Thoracic aorta (tissue), 2 donors: ENCODE measurements around the gene TUT1. TPM values are rescaled to one million over a fixed set of nuclear protein-coding genes. Genes with fewer than 3 reads are reported as not detected.
"Not testable (repeated sequence)": the region's sequence is repeated elsewhere in the genome, so short reads cannot be mapped to it uniquely, and the experiment has no call there.

ENCODE experiments used
- ATAC-seq: fragments of 150-250 bp; one replicate; pipeline ENCODE4 v1.8.0; 2017; ENCODE audit warnings: low read depth; ENCODE audit not compliant: insufficient number of reproducible peaks, low FRiP score
- DNase-seq: peaks from one replicate; pipeline ENCODE4 v3.0.0-alpha.2; 2020; ENCODE audit warnings: low spot score
- H3K27ac ChIP-seq, 2 donors: fragments of 200-600 bp; sonication (generic); 1 replicate in 1 of 2; 2 replicates in 1 of 2; pipeline ENCODE4 v1.5.1; 2016; ENCODE audit warnings: mild to moderate bottlenecking in 2 of 2, moderate library complexity in 2 of 2
- H3K27me3 ChIP-seq: fragments of 200-600 bp; sonication (generic); replicated peaks from 2 replicates; pipeline ENCODE4 v1.6.0; 2016; ENCODE audit warnings: mild to moderate bottlenecking; ENCODE audit not compliant: insufficient read depth
- H3K36me3 ChIP-seq: fragments of 200-600 bp; sonication (generic); one replicate; pipeline ENCODE4 v1.5.1; 2016
- H3K4me1 ChIP-seq, 2 donors: fragments of 200-600 bp; sonication (generic); 1 replicate in 1 of 2; 2 replicates in 1 of 2; pipeline versions ENCODE4 v1.5.1 to v1.6.0; 2016; ENCODE audit warnings: low read depth in 2 of 2, mild to moderate bottlenecking in 1 of 2; ENCODE audit not compliant: control insufficient read depth in 1 of 2
- H3K4me3 ChIP-seq: fragments of 200-600 bp; sonication (generic); 2 replicates; pipeline ENCODE4 v1.5.1; 2016; ENCODE audit warnings: mild to moderate bottlenecking
- H3K9me3 ChIP-seq: fragments of 200-600 bp; sonication (generic); 2 replicates; pipeline ENCODE4 v1.5.1; 2016
- total RNA-seq, 2 donors: library from RNA; depleted of rRNA; stranded (reverse); fragments of >200 nt; gene quantifications; one replicate each; pipeline versions ENCODE4 v1.1.0 to v1.2.3, GENCODE V29; 2016
- TF ChIP-seq, protein P1 (sequence below): fragments of 200-600 bp; sonication (generic); IDR thresholded peaks from one replicate; pipeline ENCODE4 v1.5.1; 2019; ENCODE audit warnings: antibody characterized with exemption

TUT1 gene
- total RNA-seq, 2 donors from 2014 or later = 9.5 to 12.5 TPM

DNA sequence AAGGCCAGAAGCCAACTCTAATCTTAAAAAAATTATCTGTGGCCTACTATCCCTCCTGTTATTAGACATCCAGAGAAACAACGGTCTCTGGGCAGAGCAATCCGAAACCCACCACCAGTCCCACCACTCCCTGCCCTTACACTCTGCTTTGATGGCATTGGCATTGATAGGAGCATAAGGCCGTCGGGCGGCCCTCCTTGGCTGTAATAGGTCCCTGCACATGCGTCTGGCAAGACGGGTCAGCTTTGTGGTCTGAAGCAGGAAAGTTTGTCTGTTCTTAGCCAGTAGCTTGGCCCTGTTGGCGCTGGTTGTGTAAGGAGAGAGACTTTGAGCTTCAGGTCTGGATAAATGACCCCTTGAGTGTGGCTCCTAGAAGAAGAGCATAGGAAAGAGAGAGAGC lies 3.8 kb upstream of the TUT1 start:
- H3K36me3 ChIP-seq = peaks cover 50% of the 10 kb centered on the region
- H3K4me3 ChIP-seq = no peak overlapping the region
- ATAC-seq (no peak), DNase-seq (no peak)
- peaks cover 27 to 42% of the 10 kb centered on the region in 2 donors for H3K4me1 ChIP-seq
- TF ChIP-seq, protein P1, sequence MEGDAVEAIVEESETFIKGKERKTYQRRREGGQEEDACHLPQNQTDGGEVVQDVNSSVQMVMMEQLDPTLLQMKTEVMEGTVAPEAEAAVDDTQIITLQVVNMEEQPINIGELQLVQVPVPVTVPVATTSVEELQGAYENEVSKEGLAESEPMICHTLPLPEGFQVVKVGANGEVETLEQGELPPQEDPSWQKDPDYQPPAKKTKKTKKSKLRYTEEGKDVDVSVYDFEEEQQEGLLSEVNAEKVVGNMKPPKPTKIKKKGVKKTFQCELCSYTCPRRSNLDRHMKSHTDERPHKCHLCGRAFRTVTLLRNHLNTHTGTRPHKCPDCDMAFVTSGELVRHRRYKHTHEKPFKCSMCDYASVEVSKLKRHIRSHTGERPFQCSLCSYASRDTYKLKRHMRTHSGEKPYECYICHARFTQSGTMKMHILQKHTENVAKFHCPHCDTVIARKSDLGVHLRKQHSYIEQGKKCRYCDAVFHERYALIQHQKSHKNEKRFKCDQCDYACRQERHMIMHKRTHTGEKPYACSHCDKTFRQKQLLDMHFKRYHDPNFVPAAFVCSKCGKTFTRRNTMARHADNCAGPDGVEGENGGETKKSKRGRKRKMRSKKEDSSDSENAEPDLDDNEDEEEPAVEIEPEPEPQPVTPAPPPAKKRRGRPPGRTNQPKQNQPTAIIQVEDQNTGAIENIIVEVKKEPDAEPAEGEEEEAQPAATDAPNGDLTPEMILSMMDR = no peak
- H3K27ac ChIP-seq = no peak overlapping the region
- H3K9me3 ChIP-seq = no peaks in the 10 kb centered on the region
- no peaks in the 10 kb centered on the region for H3K27me3 ChIP-seq

- no peak for ATAC-seq
Observed at GRCh38 chr11:62593434-62594044, 2.2 kb upstream of the TUT1 start.

GRCh38 chr11:62592989-62593421 lies 1.7 kb upstream of the TUT1 start:
- DNase-seq = no peak
- H3K36me3 ChIP-seq = peaks cover 49% of the 10 kb centered on the region
- no peaks in the 10 kb centered on the region for H3K27me3 ChIP-seq
- ATAC-seq = no peak
- H3K4me3 ChIP-seq = no peak overlapping the region
- no peaks in the 10 kb centered on the region for H3K9me3 ChIP-seq
- TF ChIP-seq, protein P1 = no peak
- H3K4me1 ChIP-seq = peaks cover 12 to 27% of the 10 kb centered on the region in 2 donors
- H3K27ac ChIP-seq = peak overlapping the region; percentile 89 to 96

More at GRCh38 chr11:62593434-62594044, 2.2 kb upstream of the TUT1 start:
- Histone ChIP-seq H3K4me3 (no peak overlapping the region), H3K36me3 (peaks cover 52% of the 10 kb centered on the region), H3K9me3 (no peaks in the 10 kb centered on the region), H3K4me1 (peaks cover 12 to 32% of the 10 kb centered on the region in 2 donors), H3K27ac (peak overlapping the region in 1 of 2 donors; percentile 96), H3K27me3 (no peaks in the 10 kb centered on the region)
- TF ChIP-seq, protein P1 = peak; percentile 36
- no peak for DNase-seq

GRCh38 chr11:62592146-62592815 lies 958 bp upstream of the TUT1 start:
- H3K36me3 ChIP-seq = peaks cover 49% of the 10 kb centered on the region
- H3K9me3 ChIP-seq = no peaks in the 10 kb centered on the region
- peak overlapping the region; percentile 89 to 96 for H3K27ac ChIP-seq
- H3K4me1 ChIP-seq = peaks cover 12 to 27% of the 10 kb centered on the region in 2 donors
- no peaks in the 10 kb centered on the region for H3K27me3 ChIP-seq
- DNase-seq = no peak
- TF ChIP-seq, protein P1 = no peak
- H3K4me3 ChIP-seq = peak overlapping the region; percentile 80
- ATAC-seq = no peak

- Histone ChIP-seq H3K27me3 (no peaks in the 10 kb centered on the region), H3K4me3 (no peak overlapping the region), H3K36me3 (peaks cover 28% of the 10 kb centered on the region), H3K9me3 (no peaks in the 10 kb centered on the region), H3K27ac (no peak overlapping the region), H3K4me1 (peaks cover 12 to 27% of the 10 kb centered on the region in 2 donors)
- TF ChIP-seq, protein P1 = no peak
- DNase-seq (no peak), ATAC-seq (no peak)
Observed at GRCh38 chr11:62588966-62589637, 2.2 kb downstream of the TUT1 start.

- H3K4me1 ChIP-seq, H3K4me3 ChIP-seq, H3K9me3 ChIP-seq, ATAC-seq, H3K27ac ChIP-seq, DNase-seq, H3K27me3 ChIP-seq: not testable (repeated sequence)
- H3K36me3 ChIP-seq = peaks cover 23% of the 10 kb centered on the region
Observed at GRCh38 chr11:62585356-62585755, 6.0 kb downstream of the TUT1 start.

GRCh38 chr11:62581735-62582134 lies 9.6 kb downstream of the TUT1 start:
- ATAC-seq, H3K4me3 ChIP-seq, H3K9me3 ChIP-seq, H3K4me1 ChIP-seq, H3K27ac ChIP-seq, DNase-seq, H3K27me3 ChIP-seq: not testable (repeated sequence)
- peaks cover 15% of the 10 kb centered on the region for H3K36me3 ChIP-seq
